ENCODE data around the gene PDPK1.
"Not testable (repeated sequence)": the region's sequence is repeated elsewhere in the genome, so short reads cannot be mapped to it uniquely, and the experiment has no call there.

Gene PDPK1

GRCh38 chr16:2523801-2524231 is 14.0 kb upstream of the PDPK1 start:
- no peak for DNase-seq (ENCODE audit: low spot score)

- DNase-seq (ENCODE audit: low spot score) = no peak
Measured at GRCh38 chr16:2524339-2524938, 13.4 kb upstream of the PDPK1 start.

GRCh38 chr16:2526135-2526534 is 11.7 kb upstream of the PDPK1 start:
- DNase-seq (ENCODE audit: low spot score) = no peak

DNA sequence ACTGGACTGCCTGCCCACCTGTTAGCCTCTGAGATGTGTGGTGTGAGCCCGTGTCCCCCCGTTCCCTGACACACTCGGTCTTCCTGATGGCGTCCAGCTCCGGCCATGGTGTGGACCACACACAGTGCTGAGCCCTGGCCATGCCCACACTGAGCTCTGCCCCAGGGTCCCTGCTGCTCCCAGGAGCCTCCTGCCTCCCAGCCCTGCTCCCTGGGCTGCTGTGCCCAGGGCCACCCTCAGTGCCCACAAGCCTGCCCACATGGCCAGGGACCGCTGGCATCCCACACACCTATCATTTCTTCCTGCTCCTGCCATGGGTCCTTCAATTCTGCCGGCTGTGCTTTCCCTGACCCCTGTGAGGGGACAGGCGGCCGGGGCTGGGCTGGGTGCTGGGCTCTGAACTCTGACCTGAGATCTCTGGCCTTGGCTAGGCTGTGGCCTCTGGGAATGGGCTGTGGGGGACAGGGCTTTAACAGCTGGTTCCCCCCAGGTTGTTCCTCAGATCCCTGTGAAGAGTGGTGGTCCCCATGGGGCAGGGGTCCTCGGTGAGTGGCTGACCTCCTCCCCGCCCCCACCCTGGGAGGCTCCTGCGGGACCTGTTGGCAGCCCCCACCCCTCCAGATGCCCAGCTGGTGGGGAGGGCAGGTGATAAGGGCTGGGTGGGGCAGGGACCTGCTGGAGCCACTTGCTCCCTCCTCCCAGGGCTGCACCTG is 10.6 kb upstream of the PDPK1 start:
- no peak for DNase-seq (ENCODE audit: low spot score)

DNA sequence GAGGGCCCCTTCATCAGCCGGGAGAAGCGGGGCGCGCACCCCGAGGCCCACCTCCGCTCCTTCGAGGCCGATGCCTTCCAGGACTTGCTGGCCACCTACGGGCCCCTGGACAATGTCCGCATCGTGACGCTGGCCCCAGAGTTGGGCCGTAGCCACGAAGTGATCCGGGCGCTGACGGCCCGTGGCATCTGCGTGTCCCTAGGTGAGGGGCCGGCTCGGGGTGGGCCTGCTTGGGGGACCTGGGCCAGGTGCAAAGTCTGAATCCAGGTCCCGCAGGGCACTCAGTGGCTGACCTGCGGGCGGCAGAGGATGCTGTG is 10.1 kb upstream of the PDPK1 start:
- no peak for DNase-seq (ENCODE audit: low spot score)

GRCh38 chr16:2528161-2529060 is 9.4 kb upstream of the PDPK1 start:
- no peak for DNase-seq (ENCODE audit: low spot score)

GRCh38 chr16:2529061-2529931 is 8.5 kb upstream of the PDPK1 start:
- DNase-seq (ENCODE audit: low spot score) = no peak

DNA sequence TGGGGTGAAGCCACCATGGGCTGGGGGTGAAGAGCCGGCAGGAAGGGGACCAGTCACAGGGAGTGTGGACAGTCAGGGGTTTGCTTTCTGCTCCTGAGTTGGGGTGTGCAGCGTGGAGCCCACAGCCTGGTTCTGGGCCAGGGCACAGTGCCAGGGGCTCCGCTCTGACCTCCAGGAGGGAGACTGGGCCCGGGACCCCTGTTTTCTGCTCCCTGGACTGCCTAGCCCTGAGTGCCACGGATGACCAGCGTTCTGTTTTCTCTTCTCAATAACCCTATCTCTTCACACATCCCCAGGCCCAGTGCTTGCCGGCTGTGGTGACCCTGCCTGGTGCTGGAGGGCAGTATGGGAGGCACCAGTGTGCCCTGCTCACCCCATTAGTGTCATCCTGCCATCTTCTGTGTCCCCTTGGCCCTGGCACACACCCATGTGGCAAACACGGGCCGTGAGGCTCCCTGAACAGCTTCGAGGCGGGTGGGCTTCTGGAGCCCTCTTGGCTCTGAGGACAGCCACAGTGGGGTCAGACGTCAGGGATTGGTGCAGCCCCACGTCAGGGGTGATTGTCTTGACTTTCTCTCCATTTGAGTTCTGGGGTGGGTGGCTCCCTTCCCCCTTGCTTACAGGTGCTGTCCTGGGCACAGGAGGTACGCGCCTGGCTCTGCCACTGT is 7.7 kb upstream of the PDPK1 start:
- no peak for DNase-seq (ENCODE audit: low spot score)

- DNase-seq (ENCODE audit: low spot score) = no peak
Measured at GRCh38 chr16:2530629-2531318, 7.0 kb upstream of the PDPK1 start.

GRCh38 chr16:2531371-2531695 is 6.5 kb upstream of the PDPK1 start, which contains the start of gene CEMP1:
CEMP1 (minus strand) TSS chr16:2531408; CDS start chr16:2531073, 335 bp downstream.
- no peak for DNase-seq (ENCODE audit: low spot score)

DNA sequence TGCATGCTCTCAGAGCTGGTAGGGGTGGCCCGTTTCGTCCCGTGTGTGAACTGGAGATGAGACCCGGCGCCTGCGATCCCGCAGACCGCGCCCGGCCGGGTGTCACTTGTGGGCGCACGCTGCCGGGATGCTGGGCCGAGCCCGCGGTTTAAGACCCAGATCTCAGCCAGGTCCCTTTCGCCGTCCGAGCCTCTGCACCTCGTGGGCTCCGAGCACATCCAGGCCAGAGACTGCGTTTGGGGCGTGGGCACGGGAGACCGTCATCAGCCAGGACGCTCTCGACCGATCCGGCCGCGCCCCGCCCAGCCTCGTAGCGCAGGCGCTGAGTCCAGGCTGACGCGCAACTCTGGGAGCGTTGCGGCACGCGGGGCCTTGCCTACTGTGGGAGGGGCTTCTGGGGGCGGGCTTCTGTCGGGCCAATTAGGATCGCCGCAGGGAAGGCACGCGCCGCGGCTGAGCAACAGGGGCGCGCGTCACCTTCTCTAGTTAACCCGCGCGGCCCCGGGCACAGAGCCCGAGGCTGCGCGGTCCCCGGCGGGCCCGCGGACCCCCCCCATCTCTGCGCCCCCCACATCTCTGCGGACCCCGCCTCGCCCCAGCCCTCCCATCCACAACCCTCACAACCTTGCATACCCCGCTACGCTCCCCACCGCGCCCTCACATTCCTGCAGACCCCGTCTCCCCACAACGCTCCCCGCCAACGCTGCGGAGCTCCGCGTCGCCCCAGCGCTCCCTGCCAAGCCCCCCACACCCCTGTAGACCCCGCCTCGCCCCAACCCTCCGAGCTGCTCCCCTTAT is 5.9 kb upstream of the PDPK1 start:
- DNase-seq (ENCODE audit: low spot score) = peak; percentile 95

- DNase-seq (ENCODE audit: low spot score) = peak; percentile 65
Measured at GRCh38 chr16:2532494-2533141, 5.2 kb upstream of the PDPK1 start.

DNA sequence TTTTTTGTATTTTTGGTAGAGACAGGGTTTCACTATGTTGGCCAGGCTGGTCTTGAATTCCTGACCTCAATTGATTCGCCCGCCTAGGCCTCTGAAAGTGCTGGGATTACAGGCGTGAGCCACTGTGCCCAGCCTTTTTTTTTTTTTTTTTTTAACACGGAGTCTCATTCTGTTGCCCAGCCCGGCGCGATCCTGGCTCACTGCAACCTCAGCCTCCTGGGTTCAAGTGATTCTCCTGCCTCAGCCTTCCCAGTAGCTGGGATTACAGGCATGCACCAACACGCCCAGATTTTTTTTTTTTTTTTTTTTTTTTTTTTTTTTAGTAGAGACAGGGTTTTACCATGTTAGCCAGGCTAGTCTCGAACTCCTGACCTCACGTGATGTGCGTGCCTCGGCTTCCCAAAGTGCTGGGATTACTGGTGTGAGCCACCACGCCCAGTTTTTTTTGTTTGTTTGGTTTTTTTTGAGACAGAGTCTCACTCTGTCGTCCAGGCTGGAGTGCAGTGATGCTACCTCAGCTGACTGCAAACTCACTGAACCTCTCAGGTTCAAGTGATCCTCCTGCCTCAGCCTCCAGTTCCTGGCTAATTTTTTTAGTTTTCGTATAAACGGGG is 4.6 kb upstream of the PDPK1 start:
- DNase-seq (ENCODE audit: low spot score) = not testable (repeated sequence)

GRCh38 chr16:2533912-2534311 is 3.9 kb upstream of the PDPK1 start:
- no peak for DNase-seq (ENCODE audit: low spot score)

DNA sequence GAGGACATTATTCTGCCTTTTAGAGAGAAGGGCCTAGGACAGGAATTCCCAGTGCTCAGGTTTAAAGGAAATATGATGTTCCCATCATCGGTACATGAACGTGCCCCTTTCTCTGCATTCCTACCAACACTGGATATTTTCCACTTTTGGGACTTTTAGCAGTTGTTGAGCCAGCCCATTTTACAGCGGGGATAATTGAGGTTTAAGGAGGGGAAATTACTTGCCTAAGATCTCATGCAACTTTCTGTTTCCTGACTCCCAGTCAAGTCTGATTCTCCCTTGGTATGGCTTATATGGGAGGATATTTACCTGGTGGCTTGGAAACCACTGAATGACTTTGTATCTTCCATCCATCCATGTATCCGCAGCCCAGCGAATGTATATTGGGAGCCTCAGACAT is 3.5 kb upstream of the PDPK1 start:
- not testable (repeated sequence) for DNase-seq (ENCODE audit: low spot score)

DNA sequence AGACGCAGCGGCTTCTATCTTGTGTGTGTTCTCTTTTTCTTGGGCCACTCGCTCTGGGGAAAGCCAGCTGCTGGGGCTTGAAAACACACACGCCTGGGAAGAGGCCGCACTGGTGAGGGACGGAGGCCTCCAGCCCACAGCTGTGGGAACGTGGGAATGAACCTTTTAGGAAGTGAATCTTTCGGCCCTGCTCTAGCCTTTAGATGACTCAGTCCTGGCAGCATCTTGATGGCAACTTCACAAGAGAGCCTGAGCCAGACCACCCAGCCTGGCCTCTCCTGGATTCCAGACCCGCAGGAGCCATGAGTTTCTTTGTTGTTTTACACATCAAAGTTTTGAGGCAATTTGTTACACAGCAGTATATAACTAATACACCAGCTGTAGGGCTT is 2.2 kb upstream of the PDPK1 start:
- DNase-seq (ENCODE audit: low spot score) = no peak

GRCh38 chr16:2539192-2539844 is 1.5 kb downstream of the PDPK1 start:
- DNase-seq (ENCODE audit: low spot score) = not testable (repeated sequence)

GRCh38 chr16:2539845-2540458 is 2.1 kb downstream of the PDPK1 start:
- not testable (repeated sequence) for DNase-seq (ENCODE audit: low spot score)
